Testis (tissue), 3 donors: Measurements from ENCODE around the gene TUBGCP5. TPM values are rescaled to one million over a fixed set of nuclear protein-coding genes. Genes with fewer than 3 reads are reported as not detected.

ENCODE experiments used
- DNase-seq: peaks from one replicate; pipeline ENCODE4 v3.0.0-alpha.2; 2019
- H3K27ac ChIP-seq, 2 donors: fragments of 200-600 bp; sonication (generic); one replicate each; pipeline ENCODE4 v1.5.1; 2019
- H3K27me3 ChIP-seq: fragments of 200-600 bp; sonication (generic); one replicate; pipeline ENCODE4 v1.5.1; 2019
- H3K36me3 ChIP-seq: fragments of 200-600 bp; sonication (generic); one replicate; pipeline ENCODE4 v1.5.1; 2017; ENCODE audit warnings: low read depth; ENCODE audit errors: missing control alignments
- H3K4me1 ChIP-seq: fragments of 200-600 bp; sonication (generic); one replicate; pipeline ENCODE4 v1.5.1; 2019
- H3K4me3 ChIP-seq, 2 donors: fragments of 200-600 bp; sonication (generic); one replicate each; pipeline ENCODE4 v1.5.1; 2017 to 2019
- H3K9me3 ChIP-seq: fragments of 200-600 bp; sonication (generic); one replicate; pipeline ENCODE4 v1.5.1; 2017
- CTCF ChIP-seq, 3 experiments: fragments of 450-650 bp in 2 of 3; fragments of 200-600 bp in 1 of 3; sonication (generic) in 1 of 3; IDR thresholded peaks; one replicate each; pipeline ENCODE4 v1.5.1; 2016 to 2019; ENCODE audit warnings: antibody characterized with exemption in 3 of 3, mild to moderate bottlenecking in 2 of 3, moderate library complexity in 1 of 3
- POLR2A ChIP-seq: fragments of 450-650 bp; IDR thresholded peaks from one replicate; pipeline ENCODE4 v1.6.1; 2017; ENCODE audit warnings: antibody characterized with exemption, mild to moderate bottlenecking, moderate library complexity
- WGBS, 2 donors: methylation state at CpG; one replicate each; pipeline ENCODE4 v1.1.5; 2018; 5-methylcytosine and 5-hydroxymethylcytosine counted together
- intact Hi-C: fragments of 100-400 bp; cut with DNase I; formaldehyde crosslinking; loops from one replicate; pipeline ENCODE4 v1.15.1; 2023; ENCODE audit warnings: low total_unique reads
- polyA plus RNA-seq: library from polyadenylated mRNA; stranded (reverse); fragments of 350-450 nt; fragmentation: Illumina TruSeq; extraction: RNeasy Lipid Tissue Mini Kit (QIAGEN cat#74804); gene quantifications from one replicate; pipeline ENCODE4 v1.2.3, GENCODE V29; 2014; ENCODE audit warnings: low read depth, low replicate concordance; ENCODE audit not compliant: insufficient read depth
- total RNA-seq, 2 donors: library from RNA; depleted of rRNA; stranded (reverse); fragments of >200 nt; gene quantifications; one replicate each; pipeline ENCODE4 v1.2.3, GENCODE V29; 2016

Gene TUBGCP5
- total and polyA plus RNA-seq, 3 donors from 2014 or later: 28.6 to 55.1 (median 45.8) TPM

GRCh38 chr15:22962611-22963010 lies 76.8 kb downstream of the TUBGCP5 start:
- WGBS, 2 donors: 96 to 99% methylated on average over 12 of the region's 12 CpGs
- Histone ChIP-seq H3K4me1 (peaks cover 30% of the 10 kb centered on the region), H3K27ac (peak overlapping the region in 1 of 2 donors; percentile 13), H3K27me3 (no peaks in the 10 kb centered on the region), H3K36me3 (no peaks in the 10 kb centered on the region), H3K9me3 (no peaks in the 10 kb centered on the region), H3K4me3 (no peak overlapping the region)
- DNase-seq: no peak
- intact Hi-C loops: no loop called here
- no peak for TF ChIP-seq POLR2A
- TF ChIP-seq CTCF (IDR thresholded peaks at IDR 0.05): no peak

DNA sequence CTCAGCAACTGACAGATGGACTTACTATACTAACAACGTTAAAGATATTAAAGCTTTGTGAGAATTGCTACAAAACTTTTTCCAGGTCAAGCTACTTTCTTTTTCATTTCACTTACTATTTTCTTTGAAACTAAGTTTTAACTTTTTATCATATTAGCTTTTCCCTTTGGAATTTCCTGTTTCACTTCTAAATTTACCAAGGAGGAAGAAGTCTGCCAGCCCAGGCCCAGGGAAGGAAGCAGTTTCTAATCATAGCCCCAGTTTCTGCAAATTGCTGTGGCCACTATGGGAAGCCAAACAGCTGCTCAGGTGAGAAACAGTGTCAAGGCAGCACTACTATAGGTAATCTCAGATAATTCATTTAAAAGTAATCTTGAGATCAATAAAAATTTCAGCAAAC lies 77.6 kb downstream of the TUBGCP5 start:
- H3K4me3 ChIP-seq: no peak overlapping the region
- H3K36me3 ChIP-seq: no peaks in the 10 kb centered on the region
- H3K4me1 ChIP-seq: peaks cover 30% of the 10 kb centered on the region
- no peaks in the 10 kb centered on the region for H3K27me3 ChIP-seq
- 2 to 5% methylated on average over 1 of the region's 1 CpG for WGBS, 2 donors
- peak overlapping the region in 1 of 2 donors; percentile 64 for H3K27ac ChIP-seq
- no peak for DNase-seq
- intact Hi-C loops: no loop called here
- H3K9me3 ChIP-seq: no peaks in the 10 kb centered on the region
- TF ChIP-seq POLR2A: no peak
- TF ChIP-seq CTCF (IDR thresholded peaks at IDR 0.05): no peak

GRCh38 chr15:22960556-22960955 lies 78.8 kb downstream of the TUBGCP5 start:
- no peaks in the 10 kb centered on the region for H3K36me3 ChIP-seq
- WGBS, 2 donors: 86 to 89% methylated on average over 8 of the region's 8 CpGs
- intact Hi-C loops: no loop called here
- no peak overlapping the region for H3K4me3 ChIP-seq
- DNase-seq: no peak
- H3K27ac ChIP-seq: no peak overlapping the region
- H3K4me1 ChIP-seq: peaks cover 30% of the 10 kb centered on the region
- H3K27me3 ChIP-seq: no peaks in the 10 kb centered on the region
- H3K9me3 ChIP-seq: no peaks in the 10 kb centered on the region
- TF ChIP-seq POLR2A (no peak), CTCF (IDR thresholded peaks at IDR 0.05) (no peak)

- H3K27me3 ChIP-seq: no peaks in the 10 kb centered on the region
- intact Hi-C loops: no loop called here
- H3K9me3 ChIP-seq: no peaks in the 10 kb centered on the region
- no peak overlapping the region for H3K27ac ChIP-seq
- TF ChIP-seq CTCF (IDR thresholded peaks at IDR 0.05) (no peak), POLR2A (no peak)
- H3K4me3 ChIP-seq: no peak overlapping the region
- H3K36me3 ChIP-seq: no peaks in the 10 kb centered on the region
- peaks cover 30% of the 10 kb centered on the region for H3K4me1 ChIP-seq
- WGBS, 2 donors: 84 to 97% methylated on average over 11 of the region's 11 CpGs
- DNase-seq: no peak
Measured at GRCh38 chr15:22960126-22960525, 79.2 kb downstream of the TUBGCP5 start.

- 95 to 96% methylated on average over 21 to 33 of the region's 33 CpGs for WGBS, 2 donors
- H3K27ac ChIP-seq: no peak overlapping the region
- H3K36me3 ChIP-seq: no peaks in the 10 kb centered on the region
- no peak overlapping the region for H3K4me3 ChIP-seq
- DNase-seq: no peak
- intact Hi-C loops: no loop called here
- peaks cover 27% of the 10 kb centered on the region for H3K4me1 ChIP-seq
- H3K9me3 ChIP-seq: no peaks in the 10 kb centered on the region
- no peaks in the 10 kb centered on the region for H3K27me3 ChIP-seq
- TF ChIP-seq POLR2A (no peak), CTCF (IDR thresholded peaks at IDR 0.05) (no peak)
Measured at GRCh38 chr15:22959321-22960101, 79.9 kb downstream of the TUBGCP5 start.
